HG02970 (cell line): ENCODE data around the gene CPLANE2.
"Not testable (repeated sequence)": the region's sequence is repeated elsewhere in the genome, so short reads cannot be mapped to it uniquely, and the experiment has no call there.

Experiments used
- ATAC-seq: cut with Tn5 transposase; IDR thresholded peaks from one replicate; pipeline ENCODE4 v1.9.1; 2021; ENCODE audit warnings: mild to moderate bottlenecking, moderate library complexity, moderate number of reproducible peaks; ENCODE audit not compliant: unreplicated experiment, low FRiP score

CPLANE2 gene

GRCh38 chr1:16236511-16237342 is at the start of gene CPLANE2:
Gene CPLANE2 (minus strand): TSS chr1:16237183. CDS start chr1:16236742, 441 bp downstream.
- ATAC-seq = peak; percentile 78

- no peak for ATAC-seq
Observed at GRCh38 chr1:16286122-16286521, 49.1 kb upstream of the CPLANE2 start.

GRCh38 chr1:16281765-16282164 is 44.8 kb upstream of the CPLANE2 start:
- no peak for ATAC-seq

GRCh38 chr1:16279186-16279585 is 42.2 kb upstream of the CPLANE2 start:
- no peak for ATAC-seq

- no peak for ATAC-seq
Observed at GRCh38 chr1:16276302-16277030, 39.5 kb upstream of the CPLANE2 start.

GRCh38 chr1:16275591-16275990 is 38.6 kb upstream of the CPLANE2 start:
- ATAC-seq = no peak

- ATAC-seq = no peak
Observed at GRCh38 chr1:16267690-16268180, 30.8 kb upstream of the CPLANE2 start.

GRCh38 chr1:16266411-16267118 is 29.6 kb upstream of the CPLANE2 start:
- no peak for ATAC-seq

GRCh38 chr1:16262067-16262466 is 25.1 kb upstream of the CPLANE2 start:
- ATAC-seq = no peak

GRCh38 chr1:16260814-16261213 is 23.8 kb upstream of the CPLANE2 start:
- ATAC-seq = no peak

- ATAC-seq = no peak
Observed at GRCh38 chr1:16258591-16259135, 21.7 kb upstream of the CPLANE2 start.

GRCh38 chr1:16257968-16258367 is 21.0 kb upstream of the CPLANE2 start:
- no peak for ATAC-seq

GRCh38 chr1:16257556-16257955 is 20.6 kb upstream of the CPLANE2 start:
- not testable (repeated sequence) for ATAC-seq

GRCh38 chr1:16256478-16256877 is 19.5 kb upstream of the CPLANE2 start:
- no peak for ATAC-seq

GRCh38 chr1:16254263-16254928 is 17.4 kb upstream of the CPLANE2 start:
- no peak for ATAC-seq

GRCh38 chr1:16253332-16253922 is 16.4 kb upstream of the CPLANE2 start:
- ATAC-seq = no peak

- no peak for ATAC-seq
Observed at GRCh38 chr1:16252912-16253311, 15.9 kb upstream of the CPLANE2 start.

- no peak for ATAC-seq
Observed at GRCh38 chr1:16251381-16251780, 14.4 kb upstream of the CPLANE2 start.

GRCh38 chr1:16250524-16251251 is 13.7 kb upstream of the CPLANE2 start:
- no peak for ATAC-seq
